ENCODE measurements around the gene NPR1.
A peak's percentile ranks its signal among the peaks of the same experiment; 100 is the strongest.

NPR1 gene

DNA sequence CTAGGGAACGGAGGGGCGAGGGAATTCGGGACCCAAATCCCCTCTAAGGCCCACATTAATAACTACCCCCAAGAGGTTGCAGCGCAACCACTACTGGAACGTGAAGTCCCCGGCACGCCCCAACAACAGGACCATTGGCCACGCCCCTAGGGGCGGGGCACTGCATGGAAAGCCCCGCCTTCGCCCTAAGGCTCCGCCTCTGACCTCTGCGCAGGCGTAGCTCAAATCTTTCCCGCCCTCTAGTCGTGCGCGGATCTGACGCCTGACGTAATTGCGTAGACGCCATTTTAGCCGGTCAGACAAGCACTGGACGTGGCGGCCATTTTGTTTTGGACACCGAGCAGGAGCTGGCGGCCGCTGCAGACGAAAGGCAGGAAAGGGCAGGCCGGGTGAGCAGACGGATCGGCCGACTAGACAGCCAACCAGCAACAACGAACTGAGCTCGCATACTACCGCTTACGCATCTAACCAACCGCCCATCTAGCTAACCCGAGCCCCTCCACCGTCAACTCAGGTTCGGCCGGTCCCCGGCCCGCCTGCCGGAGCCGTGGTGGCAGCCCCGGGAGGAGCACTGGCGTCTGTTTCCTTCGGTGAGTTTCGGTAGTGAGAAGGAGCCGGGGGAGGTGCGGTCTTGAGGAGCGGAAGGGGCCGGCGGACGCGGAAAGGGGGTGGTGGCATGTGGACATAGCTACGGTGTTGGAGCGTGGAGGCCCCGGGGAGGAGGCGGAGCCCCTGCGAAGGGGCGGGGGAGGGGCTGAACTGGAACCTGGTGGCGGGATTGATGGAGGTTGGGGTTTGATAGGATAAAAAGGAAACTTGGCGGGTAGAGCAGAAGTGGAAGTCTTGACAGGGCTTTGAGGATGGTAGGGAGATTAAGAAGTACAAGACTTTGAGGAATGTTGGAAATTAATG is 44.5 kb upstream of the NPR1 start, which contains the start of gene CHTOP:
Gene CHTOP, plus strand, starts transcription at position 313 of the 912 bp plus-strand sequence. CDS start 2,523 bp downstream, outside the sequence.
- Histone ChIP-seq H3F3A (ENCODE audit: insufficient read depth, low read length) (peaks cover 5% of the 10 kb centered on the region), H3K9ac (ENCODE audit: low read length) (peak within 1 kb of the TSS; percentile 99), H3K4me2 (ENCODE audit: low read depth, low read length) (peak within 1 kb of the TSS; percentile 64; the same call in 1 of the 2 replicates), H3K9me3 (replicated peaks; ENCODE audit: insufficient read depth, low read length) (no peaks in the 10 kb centered on the region), H3K36me3 (replicated peaks; ENCODE audit: insufficient read depth, low read length) (peaks cover 27% of the 10 kb centered on the region), H2AFZ (ENCODE audit: low read length) (peak within 1 kb of the TSS; percentile 27), H3K27me3 (replicated peaks; ENCODE audit: insufficient read depth, low read length) (no peaks in the 10 kb centered on the region), H3K27ac (ENCODE audit: low read length) (peak within 1 kb of the TSS; percentile 95), H4K20me1 (ENCODE audit: insufficient read depth, low read length) (no peaks in the 10 kb centered on the region), H3K4me1 (ENCODE audit: low read length) (peaks cover 4% of the 10 kb centered on the region; the same call in 1 of the 2 replicates), H3K4me3 (ENCODE audit: low read length) (peak within 1 kb of the TSS; percentile 92), H3K9me2 (replicated peaks; ENCODE audit: insufficient read depth, low read length) (no peaks in the 10 kb centered on the region), H3K79me2 (ENCODE audit: low read length) (peaks cover 50% of the 10 kb centered on the region)
- DNase-seq: peak; percentile 100
- no peak for TF ChIP-seq EZH2phosphoT487 (IDR thresholded peaks at IDR 0.05; ENCODE audit: low read length)
- no peak for TF ChIP-seq EZH2 (optimal IDR thresholded peaks at IDR 0.05; ENCODE audit: low read depth, low read length)
- TF ChIP-seq, protein P1, sequence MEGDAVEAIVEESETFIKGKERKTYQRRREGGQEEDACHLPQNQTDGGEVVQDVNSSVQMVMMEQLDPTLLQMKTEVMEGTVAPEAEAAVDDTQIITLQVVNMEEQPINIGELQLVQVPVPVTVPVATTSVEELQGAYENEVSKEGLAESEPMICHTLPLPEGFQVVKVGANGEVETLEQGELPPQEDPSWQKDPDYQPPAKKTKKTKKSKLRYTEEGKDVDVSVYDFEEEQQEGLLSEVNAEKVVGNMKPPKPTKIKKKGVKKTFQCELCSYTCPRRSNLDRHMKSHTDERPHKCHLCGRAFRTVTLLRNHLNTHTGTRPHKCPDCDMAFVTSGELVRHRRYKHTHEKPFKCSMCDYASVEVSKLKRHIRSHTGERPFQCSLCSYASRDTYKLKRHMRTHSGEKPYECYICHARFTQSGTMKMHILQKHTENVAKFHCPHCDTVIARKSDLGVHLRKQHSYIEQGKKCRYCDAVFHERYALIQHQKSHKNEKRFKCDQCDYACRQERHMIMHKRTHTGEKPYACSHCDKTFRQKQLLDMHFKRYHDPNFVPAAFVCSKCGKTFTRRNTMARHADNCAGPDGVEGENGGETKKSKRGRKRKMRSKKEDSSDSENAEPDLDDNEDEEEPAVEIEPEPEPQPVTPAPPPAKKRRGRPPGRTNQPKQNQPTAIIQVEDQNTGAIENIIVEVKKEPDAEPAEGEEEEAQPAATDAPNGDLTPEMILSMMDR (IDR thresholded peaks at IDR 0.05; ENCODE audit: low read length): no peak

DNA sequence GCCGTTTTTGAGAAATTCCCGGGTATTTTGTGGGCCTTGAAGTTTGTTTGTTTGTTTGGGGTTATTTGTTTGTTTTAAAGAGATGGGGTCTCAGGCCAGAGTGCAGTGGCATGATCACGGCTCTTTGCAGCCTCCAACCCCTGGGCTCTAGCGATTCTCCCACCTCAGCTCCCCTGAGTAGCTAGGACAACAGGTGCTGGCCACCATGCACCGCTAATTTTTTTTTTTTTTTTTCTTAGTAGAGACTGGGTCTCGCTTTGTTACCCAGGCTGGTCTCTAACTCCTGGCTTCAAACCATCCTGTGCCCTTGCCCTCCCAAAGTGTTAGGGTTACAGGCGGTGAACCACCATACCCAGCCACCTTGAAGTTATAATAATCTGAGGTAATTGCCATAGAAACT is 42.6 kb upstream of the NPR1 start:
- Histone ChIP-seq H3F3A (ENCODE audit: insufficient read depth, low read length) (peaks cover 5% of the 10 kb centered on the region), H3K4me2 (ENCODE audit: low read depth, low read length) (no peak overlapping the region), H3K4me3 (ENCODE audit: low read length) (no peak overlapping the region), H3K36me3 (replicated peaks; ENCODE audit: insufficient read depth, low read length) (peaks cover 37% of the 10 kb centered on the region), H3K9me3 (replicated peaks; ENCODE audit: insufficient read depth, low read length) (no peaks in the 10 kb centered on the region), H3K79me2 (ENCODE audit: low read length) (peaks cover 69% of the 10 kb centered on the region), H3K9me2 (replicated peaks; ENCODE audit: insufficient read depth, low read length) (no peaks in the 10 kb centered on the region), H3K4me1 (ENCODE audit: low read length) (peaks cover 4% of the 10 kb centered on the region; the same call in 1 of the 2 replicates), H3K9ac (ENCODE audit: low read length) (no peak overlapping the region), H2AFZ (ENCODE audit: low read length) (no peak overlapping the region), H3K27ac (ENCODE audit: low read length) (no peak overlapping the region), H4K20me1 (ENCODE audit: insufficient read depth, low read length) (no peaks in the 10 kb centered on the region), H3K27me3 (replicated peaks; ENCODE audit: insufficient read depth, low read length) (no peaks in the 10 kb centered on the region)
- DNase-seq: no peak
- TF ChIP-seq, protein P1 (IDR thresholded peaks at IDR 0.05; ENCODE audit: low read length): no peak
- TF ChIP-seq EZH2phosphoT487 (IDR thresholded peaks at IDR 0.05; ENCODE audit: low read length) (no peak), EZH2 (optimal IDR thresholded peaks at IDR 0.05; ENCODE audit: low read depth, low read length) (no peak)

DNA sequence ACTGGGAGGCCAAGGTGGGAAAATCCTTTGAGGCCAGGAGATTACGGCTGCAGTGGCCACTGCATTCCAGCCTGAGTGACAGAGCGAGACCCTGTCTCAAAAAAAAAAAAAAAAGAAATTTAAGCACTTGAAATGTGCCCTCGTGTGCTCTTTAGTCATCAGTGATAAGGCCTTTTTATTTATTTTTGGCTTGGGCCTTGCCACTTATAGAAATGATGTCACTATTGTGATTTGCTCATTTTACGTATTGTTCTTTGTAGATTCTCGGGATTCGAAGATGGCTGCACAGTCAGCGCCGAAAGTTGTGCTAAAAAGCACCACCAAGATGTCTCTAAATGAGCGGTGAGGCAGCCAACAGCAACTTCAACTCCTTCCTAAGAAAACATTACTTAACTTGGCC is 42.2 kb upstream of the NPR1 start:
- DNase-seq: no peak
- Histone ChIP-seq H3K4me3 (ENCODE audit: low read length) (no peak overlapping the region), H3K79me2 (ENCODE audit: low read length) (peaks cover 73% of the 10 kb centered on the region), H3K9me2 (replicated peaks; ENCODE audit: insufficient read depth, low read length) (no peaks in the 10 kb centered on the region), H3K36me3 (replicated peaks; ENCODE audit: insufficient read depth, low read length) (peaks cover 42% of the 10 kb centered on the region), H3F3A (ENCODE audit: insufficient read depth, low read length) (peaks cover 5% of the 10 kb centered on the region), H3K9me3 (replicated peaks; ENCODE audit: insufficient read depth, low read length) (no peaks in the 10 kb centered on the region), H3K9ac (ENCODE audit: low read length) (no peak overlapping the region), H3K27ac (ENCODE audit: low read length) (no peak overlapping the region), H4K20me1 (ENCODE audit: insufficient read depth, low read length) (no peaks in the 10 kb centered on the region), H3K4me1 (ENCODE audit: low read length) (peaks cover 4% of the 10 kb centered on the region; the same call in 1 of the 2 replicates), H3K4me2 (ENCODE audit: low read depth, low read length) (no peak overlapping the region), H2AFZ (ENCODE audit: low read length) (no peak overlapping the region), H3K27me3 (replicated peaks; ENCODE audit: insufficient read depth, low read length) (no peaks in the 10 kb centered on the region)
- TF ChIP-seq EZH2phosphoT487 (IDR thresholded peaks at IDR 0.05; ENCODE audit: low read length) (no peak), EZH2 (optimal IDR thresholded peaks at IDR 0.05; ENCODE audit: low read depth, low read length) (no peak)
- TF ChIP-seq, protein P1 (IDR thresholded peaks at IDR 0.05; ENCODE audit: low read length): no peak

Measured in MM.1S (cell line).